ENCODE data around the gene TBC1D9B. TPM values are rescaled to one million over a fixed set of nuclear protein-coding genes. Genes with fewer than 3 reads are reported as not detected.

The TBC1D9B gene
- total and polyA plus RNA-seq, 2 donors (not counting 1 experiment from before 2014, with no cell fraction given) = 48.7 to 50.4 TPM

DNA sequence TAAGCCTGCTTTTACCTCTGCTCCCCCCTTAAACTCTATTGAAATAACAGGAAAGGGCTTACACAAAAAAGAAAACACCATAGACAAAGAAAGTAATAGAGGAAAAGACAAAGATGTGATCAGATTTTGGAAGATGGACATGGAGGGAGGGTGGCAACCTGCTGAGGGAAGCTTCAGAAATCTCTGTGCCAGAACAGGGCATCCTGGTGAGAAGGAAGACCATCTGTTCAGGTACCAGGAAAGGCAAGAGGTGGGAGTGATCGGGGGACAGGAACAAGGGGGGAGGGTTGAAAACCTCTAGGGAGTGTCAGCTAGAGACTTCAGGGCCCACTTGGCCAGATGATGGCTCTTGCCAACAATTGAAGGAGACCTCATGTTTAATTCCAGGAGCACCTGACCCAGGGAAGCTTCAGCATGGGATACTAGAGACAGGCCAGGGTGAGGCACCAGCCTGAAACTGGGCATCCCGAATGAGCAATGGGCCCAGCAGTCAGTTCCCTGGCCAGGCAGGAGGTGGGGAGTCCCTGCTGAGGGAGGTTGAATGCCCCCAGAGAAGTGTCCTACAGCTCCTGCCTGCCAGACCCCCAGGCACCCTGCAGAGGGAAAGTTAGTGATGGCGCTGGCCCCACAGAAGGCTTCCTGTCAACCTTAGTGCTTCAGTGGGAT lies 78.8 kb downstream of the TBC1D9B start:
- H3K36me3 ChIP-seq (ENCODE audit: control insufficient read depth, insufficient read depth, low read length) = peaks cover 58% of the 10 kb centered on the region
- no peaks in the 10 kb centered on the region for H3K27me3 ChIP-seq (ENCODE audit: control insufficient read depth, insufficient read depth, low read length)
- TF ChIP-seq, protein P1, sequence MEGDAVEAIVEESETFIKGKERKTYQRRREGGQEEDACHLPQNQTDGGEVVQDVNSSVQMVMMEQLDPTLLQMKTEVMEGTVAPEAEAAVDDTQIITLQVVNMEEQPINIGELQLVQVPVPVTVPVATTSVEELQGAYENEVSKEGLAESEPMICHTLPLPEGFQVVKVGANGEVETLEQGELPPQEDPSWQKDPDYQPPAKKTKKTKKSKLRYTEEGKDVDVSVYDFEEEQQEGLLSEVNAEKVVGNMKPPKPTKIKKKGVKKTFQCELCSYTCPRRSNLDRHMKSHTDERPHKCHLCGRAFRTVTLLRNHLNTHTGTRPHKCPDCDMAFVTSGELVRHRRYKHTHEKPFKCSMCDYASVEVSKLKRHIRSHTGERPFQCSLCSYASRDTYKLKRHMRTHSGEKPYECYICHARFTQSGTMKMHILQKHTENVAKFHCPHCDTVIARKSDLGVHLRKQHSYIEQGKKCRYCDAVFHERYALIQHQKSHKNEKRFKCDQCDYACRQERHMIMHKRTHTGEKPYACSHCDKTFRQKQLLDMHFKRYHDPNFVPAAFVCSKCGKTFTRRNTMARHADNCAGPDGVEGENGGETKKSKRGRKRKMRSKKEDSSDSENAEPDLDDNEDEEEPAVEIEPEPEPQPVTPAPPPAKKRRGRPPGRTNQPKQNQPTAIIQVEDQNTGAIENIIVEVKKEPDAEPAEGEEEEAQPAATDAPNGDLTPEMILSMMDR (conservative IDR thresholded peaks at IDR 0.05 in 1 of 2, IDR thresholded peaks at IDR 0.05 in 1 of 2; ENCODE audit: low read depth in 1 of 2, low read length in 2 of 2) = no peak
- no peak for TF ChIP-seq EZH2 (IDR thresholded peaks at IDR 0.05; ENCODE audit: low read length, missing control alignments)
- H3K9ac ChIP-seq (ENCODE audit: insufficient read depth, low read length) = no peak overlapping the region
- H3K4me2 ChIP-seq (ENCODE audit: extremely low read depth, insufficient read depth, low read length) = no peak overlapping the region
- H3K9me3 ChIP-seq (ENCODE audit: control insufficient read depth, insufficient read depth, low read depth, low read length) = no peaks in the 10 kb centered on the region
- peaks cover 40% of the 10 kb centered on the region for H3K79me2 ChIP-seq (ENCODE audit: control insufficient read depth, insufficient read depth, low read length)
- H4K20me1 ChIP-seq (ENCODE audit: control insufficient read depth, extremely low read depth, insufficient read depth, low read length) = no peaks in the 10 kb centered on the region
- no peak overlapping the region for H3K27ac ChIP-seq (ENCODE audit: insufficient read depth, low read length)
- DNase-seq (ENCODE audit: low read depth in 2 of 2) = no peak
- H3K4me3 ChIP-seq (replicated peaks in 1 of 4; ENCODE audit: control extremely low read depth in 1 of 4, insufficient read depth in 1 of 4, low read depth in 3 of 4, low read length in 4 of 4) = no peak overlapping the region
- peaks cover 4% of the 10 kb centered on the region for H3K4me1 ChIP-seq (ENCODE audit: control insufficient read depth, extremely low read depth, insufficient read depth, low read length)
- no peak overlapping the region for H2AFZ ChIP-seq (ENCODE audit: low read length)

DNA sequence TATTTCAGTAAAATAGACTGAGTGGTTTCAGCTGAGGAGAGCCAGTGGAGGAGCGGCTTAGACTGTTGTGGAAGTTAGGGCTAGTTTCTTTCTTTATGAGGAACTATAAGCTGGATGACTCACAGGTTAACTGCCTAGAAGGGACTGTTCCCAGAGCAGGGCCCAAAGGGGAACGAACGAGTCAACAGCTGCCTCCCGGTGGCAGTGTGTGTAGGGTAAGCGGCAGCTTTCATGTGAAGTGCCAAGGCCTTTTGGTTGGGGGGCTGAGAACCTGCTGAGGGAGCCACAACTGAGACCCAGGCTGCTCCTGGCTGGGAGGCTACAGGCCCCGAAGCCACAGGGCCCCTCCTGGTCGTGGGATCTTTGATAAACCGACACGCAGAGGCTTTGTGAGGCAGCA lies 80.0 kb downstream of the TBC1D9B start:
- TF ChIP-seq, protein P1 (conservative IDR thresholded peaks at IDR 0.05 in 1 of 2, IDR thresholded peaks at IDR 0.05 in 1 of 2; ENCODE audit: low read depth in 1 of 2, low read length in 2 of 2) = no peak
- TF ChIP-seq EZH2 (IDR thresholded peaks at IDR 0.05; ENCODE audit: low read length, missing control alignments) = no peak
- Histone ChIP-seq H4K20me1 (ENCODE audit: control insufficient read depth, extremely low read depth, insufficient read depth, low read length) (peaks cover 2% of the 10 kb centered on the region), H3K79me2 (ENCODE audit: control insufficient read depth, insufficient read depth, low read length) (peaks cover 48% of the 10 kb centered on the region), H3K4me2 (ENCODE audit: extremely low read depth, insufficient read depth, low read length) (no peak overlapping the region), H3K27me3 (ENCODE audit: control insufficient read depth, insufficient read depth, low read length) (no peaks in the 10 kb centered on the region), H3K27ac (ENCODE audit: insufficient read depth, low read length) (no peak overlapping the region), H3K4me3 (replicated peaks in 1 of 4; ENCODE audit: control extremely low read depth in 1 of 4, insufficient read depth in 1 of 4, low read depth in 3 of 4, low read length in 4 of 4) (peak overlapping the region in 1 of 4 experiments; percentile 20), H3K9me3 (ENCODE audit: control insufficient read depth, insufficient read depth, low read depth, low read length) (no peaks in the 10 kb centered on the region), H2AFZ (ENCODE audit: low read length) (no peak overlapping the region), H3K4me1 (ENCODE audit: control insufficient read depth, extremely low read depth, insufficient read depth, low read length) (peaks cover 11% of the 10 kb centered on the region), H3K36me3 (ENCODE audit: control insufficient read depth, insufficient read depth, low read length) (peaks cover 55% of the 10 kb centered on the region), H3K9ac (ENCODE audit: insufficient read depth, low read length) (no peak overlapping the region)
- peak; percentile 41 to 49 for DNase-seq (ENCODE audit: low read depth in 2 of 2)

DNA sequence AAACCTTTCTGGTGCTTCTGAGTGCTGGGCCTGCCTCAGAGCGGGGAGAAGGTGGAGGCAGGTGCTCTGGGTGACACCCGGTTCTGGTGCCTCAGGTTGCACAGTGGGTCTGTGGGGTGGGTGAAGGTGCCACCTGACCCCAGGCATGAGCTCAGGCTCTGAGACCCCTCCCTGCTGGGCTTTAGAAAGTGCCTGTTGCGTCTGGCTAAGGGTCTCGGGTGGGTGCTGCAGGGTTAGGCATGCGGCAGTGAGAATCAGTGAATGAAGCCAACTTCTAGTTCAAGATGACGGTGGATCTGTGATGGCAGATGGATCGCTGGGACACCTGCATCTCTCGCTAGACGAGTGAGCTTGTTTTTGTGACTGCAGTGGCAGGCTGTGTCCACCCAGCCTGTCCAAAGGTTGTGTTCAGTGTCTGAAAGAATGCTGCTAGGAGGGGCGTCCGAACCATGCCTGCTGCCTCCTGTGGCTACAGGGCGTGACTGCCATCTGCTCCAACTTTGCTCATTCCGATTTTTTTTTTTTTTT lies 82.0 kb downstream of the TBC1D9B start:
- Histone ChIP-seq H3K4me1 (ENCODE audit: control insufficient read depth, extremely low read depth, insufficient read depth, low read length) (peaks cover 17% of the 10 kb centered on the region), H3K27me3 (ENCODE audit: control insufficient read depth, insufficient read depth, low read length) (no peaks in the 10 kb centered on the region), H3K36me3 (ENCODE audit: control insufficient read depth, insufficient read depth, low read length) (peaks cover 50% of the 10 kb centered on the region), H2AFZ (ENCODE audit: low read length) (no peak overlapping the region), H4K20me1 (ENCODE audit: control insufficient read depth, extremely low read depth, insufficient read depth, low read length) (peaks cover 8% of the 10 kb centered on the region), H3K79me2 (ENCODE audit: control insufficient read depth, insufficient read depth, low read length) (peaks cover 65% of the 10 kb centered on the region), H3K27ac (ENCODE audit: insufficient read depth, low read length) (no peak overlapping the region), H3K4me3 (replicated peaks in 1 of 4; ENCODE audit: control extremely low read depth in 1 of 4, insufficient read depth in 1 of 4, low read depth in 3 of 4, low read length in 4 of 4) (peak overlapping the region in 1 of 4 experiments; percentile 85), H3K9ac (ENCODE audit: insufficient read depth, low read length) (no peak overlapping the region), H3K9me3 (ENCODE audit: control insufficient read depth, insufficient read depth, low read depth, low read length) (no peaks in the 10 kb centered on the region), H3K4me2 (ENCODE audit: extremely low read depth, insufficient read depth, low read length) (no peak overlapping the region)
- DNase-seq (ENCODE audit: low read depth in 2 of 2) = no peak
- no peak for TF ChIP-seq EZH2 (IDR thresholded peaks at IDR 0.05; ENCODE audit: low read length, missing control alignments)
- TF ChIP-seq, protein P1 (conservative IDR thresholded peaks at IDR 0.05 in 1 of 2, IDR thresholded peaks at IDR 0.05 in 1 of 2; ENCODE audit: low read depth in 1 of 2, low read length in 2 of 2) = no peak
